ENCODE results near the gene TBC1D17. TPM values are rescaled to one million over a fixed set of nuclear protein-coding genes. Genes with fewer than 3 reads are reported as not detected.

The TBC1D17 gene
- polyA plus RNA-seq, 1 donor from 2014 or later = 13.1 TPM

DNA sequence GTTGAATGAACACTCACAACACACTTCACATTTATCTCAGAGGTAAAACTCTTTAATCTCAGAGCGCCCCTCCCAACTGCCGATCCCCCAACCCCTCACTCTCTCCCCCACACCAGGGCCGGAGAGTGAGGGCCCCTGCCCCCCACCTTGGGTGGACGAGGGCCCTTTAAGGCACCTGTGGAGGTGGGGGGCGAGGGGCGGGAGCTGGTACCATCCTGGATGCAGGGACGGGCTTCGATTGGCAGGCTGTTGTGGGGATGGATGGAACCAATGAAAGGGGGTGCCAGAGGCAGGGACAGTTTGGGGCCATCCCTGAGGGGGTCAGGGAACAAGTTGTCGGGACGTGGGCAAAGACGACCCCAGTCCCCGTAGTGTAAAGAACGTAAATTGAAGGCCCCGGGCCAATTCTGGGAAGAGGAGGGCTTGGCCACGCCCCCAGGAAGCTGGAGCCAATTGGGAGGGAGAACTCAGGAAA, 8.5 kb upstream of the TBC1D17 start:
- H2AFZ ChIP-seq (ENCODE audit: low read depth, low read length) = peak overlapping the region; percentile 47
- no peaks in the 10 kb centered on the region for H3K9me3 ChIP-seq (ENCODE audit: low read length)
- TF ChIP-seq SMC3 (conservative IDR thresholded peaks at IDR 0.05; ENCODE audit: poor library complexity) = no peak
- no peak for TF ChIP-seq MXI1 (conservative IDR thresholded peaks at IDR 0.05; ENCODE audit: poor library complexity, severe bottlenecking)
- no peak for TF ChIP-seq POLR2AphosphoS5 (IDR thresholded peaks at IDR 0.05)
- TF ChIP-seq EP300 (conservative IDR thresholded peaks at IDR 0.05; ENCODE audit: poor library complexity, severe bottlenecking) = no peak
- TF ChIP-seq, protein P1, sequence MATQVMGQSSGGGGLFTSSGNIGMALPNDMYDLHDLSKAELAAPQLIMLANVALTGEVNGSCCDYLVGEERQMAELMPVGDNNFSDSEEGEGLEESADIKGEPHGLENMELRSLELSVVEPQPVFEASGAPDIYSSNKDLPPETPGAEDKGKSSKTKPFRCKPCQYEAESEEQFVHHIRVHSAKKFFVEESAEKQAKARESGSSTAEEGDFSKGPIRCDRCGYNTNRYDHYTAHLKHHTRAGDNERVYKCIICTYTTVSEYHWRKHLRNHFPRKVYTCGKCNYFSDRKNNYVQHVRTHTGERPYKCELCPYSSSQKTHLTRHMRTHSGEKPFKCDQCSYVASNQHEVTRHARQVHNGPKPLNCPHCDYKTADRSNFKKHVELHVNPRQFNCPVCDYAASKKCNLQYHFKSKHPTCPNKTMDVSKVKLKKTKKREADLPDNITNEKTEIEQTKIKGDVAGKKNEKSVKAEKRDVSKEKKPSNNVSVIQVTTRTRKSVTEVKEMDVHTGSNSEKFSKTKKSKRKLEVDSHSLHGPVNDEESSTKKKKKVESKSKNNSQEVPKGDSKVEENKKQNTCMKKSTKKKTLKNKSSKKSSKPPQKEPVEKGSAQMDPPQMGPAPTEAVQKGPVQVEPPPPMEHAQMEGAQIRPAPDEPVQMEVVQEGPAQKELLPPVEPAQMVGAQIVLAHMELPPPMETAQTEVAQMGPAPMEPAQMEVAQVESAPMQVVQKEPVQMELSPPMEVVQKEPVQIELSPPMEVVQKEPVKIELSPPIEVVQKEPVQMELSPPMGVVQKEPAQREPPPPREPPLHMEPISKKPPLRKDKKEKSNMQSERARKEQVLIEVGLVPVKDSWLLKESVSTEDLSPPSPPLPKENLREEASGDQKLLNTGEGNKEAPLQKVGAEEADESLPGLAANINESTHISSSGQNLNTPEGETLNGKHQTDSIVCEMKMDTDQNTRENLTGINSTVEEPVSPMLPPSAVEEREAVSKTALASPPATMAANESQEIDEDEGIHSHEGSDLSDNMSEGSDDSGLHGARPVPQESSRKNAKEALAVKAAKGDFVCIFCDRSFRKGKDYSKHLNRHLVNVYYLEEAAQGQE (IDR thresholded peaks at IDR 0.05; ENCODE audit: borderline replicate concordance) = no peak
- TF ChIP-seq TAF1 (IDR thresholded peaks at IDR 0.05; ENCODE audit: low read depth) = no peak
- no peak for TF ChIP-seq RAD21 (conservative IDR thresholded peaks at IDR 0.05)
- TF ChIP-seq, protein P2, sequence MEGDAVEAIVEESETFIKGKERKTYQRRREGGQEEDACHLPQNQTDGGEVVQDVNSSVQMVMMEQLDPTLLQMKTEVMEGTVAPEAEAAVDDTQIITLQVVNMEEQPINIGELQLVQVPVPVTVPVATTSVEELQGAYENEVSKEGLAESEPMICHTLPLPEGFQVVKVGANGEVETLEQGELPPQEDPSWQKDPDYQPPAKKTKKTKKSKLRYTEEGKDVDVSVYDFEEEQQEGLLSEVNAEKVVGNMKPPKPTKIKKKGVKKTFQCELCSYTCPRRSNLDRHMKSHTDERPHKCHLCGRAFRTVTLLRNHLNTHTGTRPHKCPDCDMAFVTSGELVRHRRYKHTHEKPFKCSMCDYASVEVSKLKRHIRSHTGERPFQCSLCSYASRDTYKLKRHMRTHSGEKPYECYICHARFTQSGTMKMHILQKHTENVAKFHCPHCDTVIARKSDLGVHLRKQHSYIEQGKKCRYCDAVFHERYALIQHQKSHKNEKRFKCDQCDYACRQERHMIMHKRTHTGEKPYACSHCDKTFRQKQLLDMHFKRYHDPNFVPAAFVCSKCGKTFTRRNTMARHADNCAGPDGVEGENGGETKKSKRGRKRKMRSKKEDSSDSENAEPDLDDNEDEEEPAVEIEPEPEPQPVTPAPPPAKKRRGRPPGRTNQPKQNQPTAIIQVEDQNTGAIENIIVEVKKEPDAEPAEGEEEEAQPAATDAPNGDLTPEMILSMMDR (IDR thresholded peaks at IDR 0.05; ENCODE audit: poor library complexity, severe bottlenecking) = no peak
- no peak for TF ChIP-seq EZH2 (IDR thresholded peaks at IDR 0.05; ENCODE audit: borderline replicate concordance, insufficient read depth, low read length, poor library complexity, severe bottlenecking)
- H3K27me3 ChIP-seq (ENCODE audit: insufficient read depth, low read depth, low read length) = no peaks in the 10 kb centered on the region
- peak overlapping the region; percentile 76 for H3K4me3 ChIP-seq (ENCODE audit: low read length)
- peak overlapping the region; percentile 91 for H3K27ac ChIP-seq (ENCODE audit: low read length)
- no peaks in the 10 kb centered on the region for H3F3A ChIP-seq (ENCODE audit: insufficient read depth, low read length, poor library complexity, severe bottlenecking)
- H3K4me2 ChIP-seq (ENCODE audit: low read length) = no peak overlapping the region
- peak overlapping the region; percentile 61 for H3K9ac ChIP-seq (ENCODE audit: low read length)
- no peaks in the 10 kb centered on the region for H3K36me3 ChIP-seq (ENCODE audit: insufficient read depth, low read length)
- H3K9me2 ChIP-seq (ENCODE audit: insufficient read depth, low read length) = no peaks in the 10 kb centered on the region
- H4K20me1 ChIP-seq (ENCODE audit: insufficient read depth) = no peaks in the 10 kb centered on the region
- peaks cover 22% of the 10 kb centered on the region for H3K79me2 ChIP-seq (replicated peaks; ENCODE audit: insufficient read depth, low read length)

DNA sequence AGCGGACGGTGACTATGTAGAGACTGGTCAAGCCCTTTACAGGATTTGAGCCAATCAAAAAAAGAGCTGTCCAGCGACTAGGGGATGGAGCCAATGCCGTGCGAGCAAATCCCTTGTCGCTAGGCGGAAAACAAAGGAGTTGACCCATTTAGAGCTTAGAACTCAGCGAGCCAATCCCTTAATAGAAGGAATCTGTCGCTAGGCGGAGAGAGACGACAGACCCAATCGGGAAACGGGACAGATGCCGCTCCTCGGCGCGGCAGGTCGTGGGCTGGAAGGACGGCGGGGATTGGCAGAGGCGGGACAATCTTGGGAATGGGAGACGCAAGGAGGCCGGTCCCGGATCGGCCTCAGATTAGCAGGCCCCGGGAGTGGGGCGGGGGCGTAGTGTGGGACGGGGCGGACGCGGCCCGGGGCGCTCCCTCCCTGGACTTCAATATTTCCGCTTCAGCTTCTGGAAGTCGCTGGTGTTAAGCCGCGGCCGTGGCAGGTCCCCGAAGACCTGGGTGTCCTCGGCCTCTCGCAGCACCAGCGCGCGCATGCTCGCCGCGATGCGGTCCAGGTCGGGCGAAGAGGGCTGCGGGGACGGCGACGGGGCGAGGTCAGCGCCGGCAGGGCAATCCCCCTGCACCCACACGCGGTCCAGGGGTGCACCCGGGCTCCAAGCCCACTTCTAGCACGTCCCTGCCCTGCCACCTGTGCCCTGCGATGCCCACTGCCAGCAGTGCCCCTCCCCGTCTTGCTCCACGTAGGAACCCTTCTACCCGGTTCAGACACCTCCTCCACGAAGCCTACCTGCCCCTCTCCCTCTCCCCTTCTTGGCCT, 7.8 kb upstream of the TBC1D17 start:
- no peaks in the 10 kb centered on the region for H3K9me2 ChIP-seq (ENCODE audit: insufficient read depth, low read length)
- TF ChIP-seq EZH2 (IDR thresholded peaks at IDR 0.05; ENCODE audit: borderline replicate concordance, insufficient read depth, low read length, poor library complexity, severe bottlenecking) (no peak), SMC3 (conservative IDR thresholded peaks at IDR 0.05; ENCODE audit: poor library complexity) (no peak), MXI1 (conservative IDR thresholded peaks at IDR 0.05; ENCODE audit: poor library complexity, severe bottlenecking) (peak; percentile 62), POLR2AphosphoS5 (IDR thresholded peaks at IDR 0.05) (peak; percentile 85), EP300 (conservative IDR thresholded peaks at IDR 0.05; ENCODE audit: poor library complexity, severe bottlenecking) (peak; percentile 92), RAD21 (conservative IDR thresholded peaks at IDR 0.05) (no peak), TAF1 (IDR thresholded peaks at IDR 0.05; ENCODE audit: low read depth) (peak; percentile 90)
- TF ChIP-seq, protein P1 (IDR thresholded peaks at IDR 0.05; ENCODE audit: borderline replicate concordance) = peak; percentile 62
- TF ChIP-seq, protein P2 (IDR thresholded peaks at IDR 0.05; ENCODE audit: poor library complexity, severe bottlenecking) = peak; percentile 36

More for the DNA sequence above, 7.8 kb upstream of the TBC1D17 start:
- Histone ChIP-seq H2AFZ (ENCODE audit: low read depth, low read length) (peak overlapping the region; percentile 58), H3K79me2 (replicated peaks; ENCODE audit: insufficient read depth, low read length) (peaks cover 17% of the 10 kb centered on the region), H4K20me1 (ENCODE audit: insufficient read depth) (no peaks in the 10 kb centered on the region), H3K36me3 (ENCODE audit: insufficient read depth, low read length) (no peaks in the 10 kb centered on the region), H3K4me2 (ENCODE audit: low read length) (peak overlapping the region; percentile 74), H3F3A (ENCODE audit: insufficient read depth, low read length, poor library complexity, severe bottlenecking) (no peaks in the 10 kb centered on the region), H3K27me3 (ENCODE audit: insufficient read depth, low read depth, low read length) (no peaks in the 10 kb centered on the region), H3K4me3 (ENCODE audit: low read length) (peak overlapping the region; percentile 76), H3K27ac (ENCODE audit: low read length) (peak overlapping the region; percentile 91), H3K9me3 (ENCODE audit: low read length) (no peaks in the 10 kb centered on the region), H3K9ac (ENCODE audit: low read length) (peak overlapping the region; percentile 73)

Measured in neural cell (in vitro differentiated cells).